Activated T-cell treated with anti-CD3 and anti-CD28 coated beads, Interleukin-2, amount 50 U/mL, for 72 hours (primary cell): ENCODE data around the gene KIF26A. TPM values are rescaled to one million over a fixed set of nuclear protein-coding genes. Genes with fewer than 3 reads are reported as not detected.

Experiments used
- ATAC-seq, 2 donors: fragments of 150-1000 bp; cut with Tn5 transposase; replicated peaks in 1 of 2; 2 replicates each; pipeline ENCODE4 v1.10.0; 2021; ENCODE audit warnings: moderate library complexity in 2 of 2, mild to moderate bottlenecking in 1 of 2
- DNase-seq, 2 donors: peaks; one replicate each; pipeline ENCODE4 v3.0.0; 2021 to 2022; ENCODE audit warnings: mixed read lengths in 1 of 2
- H3K27ac Mint-ChIP-seq: one replicate; pipeline ENCODE4 v1.8.0; 2022; ENCODE audit warnings: mild to moderate bottlenecking, moderate library complexity, mixed read lengths
- H3K27me3 Mint-ChIP-seq: one replicate; pipeline ENCODE4 v1.8.0; 2022; ENCODE audit warnings: low read depth, mixed read lengths
- H3K36me3 Mint-ChIP-seq, 2 donors: one replicate each; pipeline ENCODE4 v1.8.0; 2022; ENCODE audit warnings: mixed read lengths in 2 of 2, mild to moderate bottlenecking in 1 of 2; ENCODE audit not compliant: insufficient read depth in 2 of 2
- H3K4me1 Mint-ChIP-seq: one replicate; pipeline ENCODE4 v1.8.0; 2022; ENCODE audit warnings: low read depth, mixed read lengths
- H3K4me3 Mint-ChIP-seq, 2 donors: one replicate each; pipeline ENCODE4 v1.8.0; 2022; ENCODE audit warnings: mild to moderate bottlenecking in 2 of 2, mixed read lengths in 2 of 2, moderate library complexity in 2 of 2
- H3K9me3 Mint-ChIP-seq, 2 donors: one replicate each; pipeline ENCODE4 v1.8.0; 2022; ENCODE audit warnings: mixed read lengths in 2 of 2
- total RNA-seq, 2 donors: library from RNA; stranded (reverse); gene quantifications; one replicate each; pipeline ENCODE4 v1.2.3, GENCODE V29; 2022

Gene KIF26A
- total RNA-seq, 2 donors from 2014 or later, result 0.05 to 0.25 TPM

- Mint-ChIP-seq H3K4me1 (peaks cover 13% of the 10 kb centered on the region), H3K27ac (no peak overlapping the region), H3K36me3 (peaks cover 6 to 7% of the 10 kb centered on the region in 2 donors), H3K4me3 (no peak overlapping the region), H3K9me3 (peaks cover 4% of the 10 kb centered on the region in 2 donors), H3K27me3 (peaks cover 5% of the 10 kb centered on the region)
- no peak for DNase-seq
- ATAC-seq, result no peak
These were observed 90.5 kb downstream of the KIF26A start for GRCh38 chr14:104228716-104229533.

DNA sequence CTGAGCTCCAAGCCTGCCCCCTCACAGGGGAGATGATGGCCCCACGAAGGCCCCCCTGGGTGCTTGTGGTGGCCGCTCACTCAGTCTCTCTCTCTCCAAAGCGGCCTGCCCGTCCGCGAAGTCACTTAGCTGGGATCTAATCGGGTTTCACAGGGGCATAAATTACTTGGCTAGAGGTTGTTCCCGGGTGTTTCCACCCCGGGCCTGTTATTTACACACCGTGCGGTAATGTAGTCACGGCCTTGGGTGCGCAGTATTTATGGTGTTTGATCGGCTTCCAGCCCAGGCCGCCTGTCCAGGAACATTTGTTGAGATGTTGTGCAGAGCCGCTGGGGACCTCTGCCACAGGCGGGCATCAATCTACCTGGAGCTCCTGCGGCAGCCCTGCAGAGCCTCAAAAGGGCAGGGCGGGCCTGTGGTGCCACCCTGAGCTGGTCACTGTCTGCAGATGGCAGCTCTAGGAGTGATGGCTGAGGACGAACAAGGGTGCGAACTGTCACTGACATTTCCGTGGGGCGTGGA is 91.2 kb downstream of the KIF26A start:
- DNase-seq, result no peak
- peaks cover 6 to 7% of the 10 kb centered on the region in 2 donors for H3K36me3 Mint-ChIP-seq
- no peak overlapping the region for H3K27ac Mint-ChIP-seq
- H3K9me3 Mint-ChIP-seq, result peaks cover 4% of the 10 kb centered on the region in 2 donors
- no peak overlapping the region for H3K4me3 Mint-ChIP-seq
- H3K27me3 Mint-ChIP-seq, result no peaks in the 10 kb centered on the region
- peaks cover 13% of the 10 kb centered on the region for H3K4me1 Mint-ChIP-seq
- ATAC-seq, result no peak

GRCh38 chr14:104230119-104230815 is 91.9 kb downstream of the KIF26A start:
- Mint-ChIP-seq H3K27ac (no peak overlapping the region), H3K4me3 (no peak overlapping the region), H3K36me3 (peaks cover 6 to 7% of the 10 kb centered on the region in 2 donors), H3K9me3 (peaks cover 4% of the 10 kb centered on the region in 2 donors), H3K27me3 (no peaks in the 10 kb centered on the region), H3K4me1 (peaks cover 8% of the 10 kb centered on the region)
- ATAC-seq, result no peak
- no peak for DNase-seq

Other genes with a start within 250 kb of the KIF26A start
- 1 to 10 TPM; 1.6 to 4.6 TPM for gene TDRD9, start 210.1 kb upstream of the KIF26A start, total RNA-seq
- gene RD3L, start 196.1 kb upstream of the KIF26A start, total RNA-seq, result not detected
- gene ASPG, start 52.9 kb upstream of the KIF26A start, total RNA-seq, result under 1 TPM in 1 of 2 donors, not detected in 1; 0.30 TPM